HEK293 (cell line): Measurements from ENCODE around the gene ICAM3.

Experiments used
- ATF2 ChIP-seq: fragments of 450-650 bp; formaldehyde crosslinking; IDR thresholded peaks from 2 replicates; pipeline ENCODE4 v1.5.1; 2016; ENCODE audit warnings: missing biosample characterization, missing genetic modification characterization, low read depth
- BCL11B ChIP-seq: fragments of 450-650 bp; formaldehyde crosslinking; IDR thresholded peaks from 2 replicates; pipeline ENCODE4 v1.5.1; 2016; ENCODE audit warnings: low read depth, missing biosample characterization, missing genetic modification characterization
- FEZF1 ChIP-seq: fragments of 450-650 bp; formaldehyde crosslinking; IDR thresholded peaks from 2 replicates; pipeline ENCODE4 v1.5.1; 2016; ENCODE audit warnings: missing biosample characterization, missing genetic modification characterization
- GLIS1 ChIP-seq: fragments of 450-650 bp; formaldehyde crosslinking; IDR thresholded peaks from 2 replicates; pipeline ENCODE4 v1.5.1; 2016; ENCODE audit warnings: missing biosample characterization, missing genetic modification characterization
- KLF16 ChIP-seq: fragments of 450-650 bp; formaldehyde crosslinking; IDR thresholded peaks from 2 replicates; pipeline ENCODE4 v1.5.1; 2017; ENCODE audit warnings: missing biosample characterization, missing genetic modification characterization
- TCF7L2 ChIP-seq: IDR thresholded peaks from 2 replicates; pipeline ENCODE4 v1.6.1; 2011; ENCODE audit warnings: low read depth, mild to moderate bottlenecking, inconsistent platforms, low read length, moderate library complexity, borderline replicate concordance
- TSHZ1 ChIP-seq: fragments of 450-650 bp; formaldehyde crosslinking; IDR thresholded peaks from 2 replicates; pipeline ENCODE4 v1.5.1; 2016; ENCODE audit warnings: missing biosample characterization, missing genetic modification characterization, borderline replicate concordance
- ZBTB11 ChIP-seq: fragments of 450-650 bp; formaldehyde crosslinking; conservative IDR thresholded peaks from 2 replicates; pipeline ENCODE4 v1.5.1; 2016; ENCODE audit warnings: low read depth, missing biosample characterization, missing genetic modification characterization
- ZFP41 ChIP-seq: fragments of 450-650 bp; formaldehyde crosslinking; IDR thresholded peaks from 2 replicates; pipeline ENCODE4 v1.5.1; 2016; ENCODE audit warnings: missing biosample characterization, missing genetic modification characterization, borderline replicate concordance
- ZIC2 ChIP-seq: fragments of 450-650 bp; formaldehyde crosslinking; IDR thresholded peaks from 2 replicates; pipeline ENCODE4 v1.5.1; 2016; ENCODE audit warnings: missing biosample characterization, missing genetic modification characterization
- ZNF133 ChIP-seq: fragments of 450-650 bp; formaldehyde crosslinking; IDR thresholded peaks from 2 replicates; pipeline ENCODE4 v1.5.1; 2016; ENCODE audit warnings: missing biosample characterization, missing genetic modification characterization
- ZNF211 ChIP-seq: fragments of 450-650 bp; formaldehyde crosslinking; IDR thresholded peaks from 2 replicates; pipeline ENCODE4 v1.5.1; 2016; ENCODE audit warnings: low read depth, missing biosample characterization, missing genetic modification characterization
- ZNF24 ChIP-seq: fragments of 450-650 bp; formaldehyde crosslinking; IDR thresholded peaks from 2 replicates; pipeline ENCODE4 v1.5.1; 2016; ENCODE audit warnings: missing biosample characterization, missing genetic modification characterization
- ZNF248 ChIP-seq: fragments of 450-650 bp; formaldehyde crosslinking; IDR thresholded peaks from 2 replicates; pipeline ENCODE4 v1.5.1; 2017; ENCODE audit warnings: missing biosample characterization, missing genetic modification characterization
- ZNF292 ChIP-seq: fragments of 450-650 bp; formaldehyde crosslinking; IDR thresholded peaks from 2 replicates; pipeline ENCODE4 v1.5.1; 2016; ENCODE audit warnings: low read depth, missing biosample characterization, missing genetic modification characterization, borderline replicate concordance
- ZNF302 ChIP-seq: fragments of 450-650 bp; formaldehyde crosslinking; IDR thresholded peaks from 2 replicates; pipeline ENCODE4 v1.5.1; 2016; ENCODE audit warnings: missing biosample characterization, missing genetic modification characterization, low read depth
- ZNF335 ChIP-seq: fragments of 450-650 bp; formaldehyde crosslinking; conservative IDR thresholded peaks from 2 replicates; pipeline ENCODE4 v1.5.1; 2016; ENCODE audit warnings: missing biosample characterization, missing genetic modification characterization
- ZNF350 ChIP-seq: fragments of 450-650 bp; formaldehyde crosslinking; IDR thresholded peaks from 2 replicates; pipeline ENCODE4 v1.5.0; 2017; ENCODE audit warnings: missing biosample characterization, mild to moderate bottlenecking, missing genetic modification characterization
- ZNF366 ChIP-seq: fragments of 450-650 bp; formaldehyde crosslinking; conservative IDR thresholded peaks from 2 replicates; pipeline ENCODE4 v1.5.1; 2016; ENCODE audit warnings: missing biosample characterization, missing genetic modification characterization
- ZNF423 ChIP-seq: fragments of 450-650 bp; formaldehyde crosslinking; IDR thresholded peaks from 2 replicates; pipeline ENCODE4 v1.5.1; 2016; ENCODE audit warnings: missing biosample characterization, missing genetic modification characterization
- ZNF544 ChIP-seq: fragments of 450-650 bp; formaldehyde crosslinking; IDR thresholded peaks from 2 replicates; pipeline ENCODE4 v1.5.0; 2017; ENCODE audit warnings: missing biosample characterization, missing genetic modification characterization
- ZNF664 ChIP-seq: fragments of 450-650 bp; formaldehyde crosslinking; IDR thresholded peaks from 2 replicates; pipeline ENCODE4 v1.5.1; 2016; ENCODE audit warnings: missing biosample characterization, missing genetic modification characterization
- ZNF791 ChIP-seq: fragments of 450-650 bp; formaldehyde crosslinking; IDR thresholded peaks from 2 replicates; pipeline ENCODE4 v1.5.1; 2016; ENCODE audit warnings: missing biosample characterization, missing genetic modification characterization
- ZNF792 ChIP-seq: fragments of 450-650 bp; formaldehyde crosslinking; IDR thresholded peaks from 2 replicates; pipeline ENCODE4 v1.5.1; 2016; ENCODE audit warnings: missing biosample characterization, missing genetic modification characterization
- ZXDB ChIP-seq: fragments of 450-650 bp; formaldehyde crosslinking; IDR thresholded peaks from 2 replicates; pipeline ENCODE4 v1.5.1; 2016; ENCODE audit warnings: missing biosample characterization, missing genetic modification characterization
- TF ChIP-seq, protein P1 (sequence below): fragments of 450-650 bp; formaldehyde crosslinking; IDR thresholded peaks from 2 replicates; pipeline ENCODE4 v1.5.1; 2016; ENCODE audit warnings: missing biosample characterization, missing genetic modification characterization
- TF ChIP-seq, protein P2 (sequence below): fragments of 450-650 bp; formaldehyde crosslinking; IDR thresholded peaks from 2 replicates; pipeline ENCODE4 v1.5.1; 2016; ENCODE audit warnings: missing biosample characterization, missing genetic modification characterization
- TF ChIP-seq, protein P3 (sequence below): fragments of 450-650 bp; formaldehyde crosslinking; IDR thresholded peaks from 2 replicates; pipeline ENCODE4 v1.5.1; 2016; ENCODE audit warnings: missing biosample characterization, missing genetic modification characterization

Gene ICAM3

GRCh38 chr19:10363789-10364281 lies 24.4 kb upstream of the ICAM3 start (continued):
- peak; percentile 94 for TF ChIP-seq ZNF133 (tag by site-specific recombination)
- TF ChIP-seq, protein P1, sequence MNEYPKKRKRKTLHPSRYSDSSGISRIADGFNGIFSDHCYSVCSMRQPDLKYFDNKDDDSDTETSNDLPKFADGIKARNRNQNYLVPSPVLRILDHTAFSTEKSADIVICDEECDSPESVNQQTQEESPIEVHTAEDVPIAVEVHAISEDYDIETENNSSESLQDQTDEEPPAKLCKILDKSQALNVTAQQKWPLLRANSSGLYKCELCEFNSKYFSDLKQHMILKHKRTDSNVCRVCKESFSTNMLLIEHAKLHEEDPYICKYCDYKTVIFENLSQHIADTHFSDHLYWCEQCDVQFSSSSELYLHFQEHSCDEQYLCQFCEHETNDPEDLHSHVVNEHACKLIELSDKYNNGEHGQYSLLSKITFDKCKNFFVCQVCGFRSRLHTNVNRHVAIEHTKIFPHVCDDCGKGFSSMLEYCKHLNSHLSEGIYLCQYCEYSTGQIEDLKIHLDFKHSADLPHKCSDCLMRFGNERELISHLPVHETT = peak; percentile 79
- TF ChIP-seq, protein P2, sequence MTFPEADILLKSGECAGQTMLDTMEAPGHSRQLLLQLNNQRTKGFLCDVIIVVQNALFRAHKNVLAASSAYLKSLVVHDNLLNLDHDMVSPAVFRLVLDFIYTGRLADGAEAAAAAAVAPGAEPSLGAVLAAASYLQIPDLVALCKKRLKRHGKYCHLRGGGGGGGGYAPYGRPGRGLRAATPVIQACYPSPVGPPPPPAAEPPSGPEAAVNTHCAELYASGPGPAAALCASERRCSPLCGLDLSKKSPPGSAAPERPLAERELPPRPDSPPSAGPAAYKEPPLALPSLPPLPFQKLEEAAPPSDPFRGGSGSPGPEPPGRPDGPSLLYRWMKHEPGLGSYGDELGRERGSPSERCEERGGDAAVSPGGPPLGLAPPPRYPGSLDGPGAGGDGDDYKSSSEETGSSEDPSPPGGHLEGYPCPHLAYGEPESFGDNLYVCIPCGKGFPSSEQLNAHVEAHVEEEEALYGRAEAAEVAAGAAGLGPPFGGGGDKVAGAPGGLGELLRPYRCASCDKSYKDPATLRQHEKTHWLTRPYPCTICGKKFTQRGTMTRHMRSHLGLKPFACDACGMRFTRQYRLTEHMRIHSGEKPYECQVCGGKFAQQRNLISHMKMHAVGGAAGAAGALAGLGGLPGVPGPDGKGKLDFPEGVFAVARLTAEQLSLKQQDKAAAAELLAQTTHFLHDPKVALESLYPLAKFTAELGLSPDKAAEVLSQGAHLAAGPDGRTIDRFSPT (tag by site-specific recombination) = peak; percentile 86
- peak; percentile 47; the same call in 1 of the 2 replicates for TF ChIP-seq ATF2
- no peak for TF ChIP-seq ZNF792 (tag by site-specific recombination)
- TF ChIP-seq GLIS1 (tag by site-specific recombination) = peak; percentile 89
- no peak for TF ChIP-seq KLF16 (tag by site-specific recombination)
- TF ChIP-seq FEZF1 (tag by site-specific recombination) = no peak
- no peak for TF ChIP-seq ZBTB11
- no peak for TF ChIP-seq ZNF544 (tag by site-specific recombination)
- TF ChIP-seq TCF7L2 = no peak
- TF ChIP-seq ZNF366 (tag by site-specific recombination) = peak; percentile 33; the same call in 1 of the 2 replicates
- TF ChIP-seq, protein P3, sequence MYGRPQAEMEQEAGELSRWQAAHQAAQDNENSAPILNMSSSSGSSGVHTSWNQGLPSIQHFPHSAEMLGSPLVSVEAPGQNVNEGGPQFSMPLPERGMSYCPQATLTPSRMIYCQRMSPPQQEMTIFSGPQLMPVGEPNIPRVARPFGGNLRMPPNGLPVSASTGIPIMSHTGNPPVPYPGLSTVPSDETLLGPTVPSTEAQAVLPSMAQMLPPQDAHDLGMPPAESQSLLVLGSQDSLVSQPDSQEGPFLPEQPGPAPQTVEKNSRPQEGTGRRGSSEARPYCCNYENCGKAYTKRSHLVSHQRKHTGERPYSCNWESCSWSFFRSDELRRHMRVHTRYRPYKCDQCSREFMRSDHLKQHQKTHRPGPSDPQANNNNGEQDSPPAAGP (tag by site-specific recombination) = peak; percentile 85
- TF ChIP-seq ZNF423 (tag by site-specific recombination) = no peak
- TF ChIP-seq TSHZ1 (tag by site-specific recombination) = 0 out of 2 replicates have a peak, but pooled peaks have one; percentile 34
- no peak for TF ChIP-seq ZXDB
- no peak for TF ChIP-seq ZNF791 (tag by site-specific recombination)
- no peak for TF ChIP-seq ZNF302 (tag by site-specific recombination)
- peak; percentile 85 for TF ChIP-seq ZNF335
- peak; percentile 82; the same call in 1 of the 2 replicates for TF ChIP-seq ZNF24 (tag by site-specific recombination)
- no peak for TF ChIP-seq ZNF292 (tag by site-specific recombination)
- no peak for TF ChIP-seq ZNF248 (tag by site-specific recombination)
- TF ChIP-seq ZIC2 = peak; percentile 88
- TF ChIP-seq ZFP41 (tag by site-specific recombination) = no peak
- TF ChIP-seq ZNF211 (tag by site-specific recombination) = no peak
- 0 out of 2 replicates have a peak, but pooled peaks have one; percentile 30 for TF ChIP-seq BCL11B
- TF ChIP-seq ZNF350 (tag by site-specific recombination) = no peak
- no peak for TF ChIP-seq ZNF664 (tag by site-specific recombination)
